HEK293 (cell line): ENCODE measurements around the gene ARF4.

Experiments used
- CTCF ChIA-PET: fragments of 350-600 bp; formaldehyde crosslinking; extraction: SDS; loops from one replicate; lab custom pipeline; 2021; ENCODE audit warnings: antibody characterized with exemption; lab: Yijun Ruan, JAX
- POLR2A ChIA-PET: fragments of 300-600 bp; formaldehyde crosslinking; extraction: SDS; loops from one replicate; lab custom pipeline; 2020; ENCODE audit warnings: antibody characterized with exemption, inconsistent platforms; lab: Yijun Ruan, JAX
- H3K27ac ChIP-seq: fragments of 200-500 bp; sonication (Bioruptor generic); 2 replicates; pipeline ENCODE4 v1.5.1; 2014; ENCODE audit warnings: low read depth, low read length, control low read depth, inconsistent platforms; ENCODE audit errors: extremely low read depth
- H3K36me3 ChIP-seq, 2 experiments: fragments of 200-500 bp in 1 of 2; sonication (Bioruptor generic) in 1 of 2; 1 replicate in 1 of 2; 2 replicates in 1 of 2; pipeline ENCODE4 v1.5.1; 2014 to 2017; ENCODE audit warnings: inconsistent platforms in 2 of 2, low read length in 2 of 2; ENCODE audit not compliant: control insufficient read depth in 2 of 2, insufficient read depth in 1 of 2
- H3K4me1 ChIP-seq: fragments of 200-500 bp; sonication (Bioruptor generic); 2 replicates; pipeline ENCODE4 v1.5.1; 2014; ENCODE audit warnings: mild to moderate bottlenecking, low read length, inconsistent platforms; ENCODE audit not compliant: control insufficient read depth, insufficient read depth
- H3K4me3 ChIP-seq: 2 replicates; pipeline ENCODE4 v1.5.1; 2011; ENCODE audit warnings: low read depth, mild to moderate bottlenecking, control low read depth, low read length, moderate library complexity
- H3K9me3 ChIP-seq: fragments of 200-500 bp; sonication (Bioruptor generic); 2 replicates; pipeline ENCODE4 v1.5.1; 2014; ENCODE audit warnings: low read depth, low read length, inconsistent platforms; ENCODE audit not compliant: control insufficient read depth, insufficient read depth
- EGR2 ChIP-seq: fragments of 450-650 bp; formaldehyde crosslinking; IDR thresholded peaks from 2 replicates; pipeline ENCODE4 v1.5.1; 2016; ENCODE audit warnings: low read depth, missing biosample characterization, missing genetic modification characterization
- GLIS1 ChIP-seq: fragments of 450-650 bp; formaldehyde crosslinking; IDR thresholded peaks from 2 replicates; pipeline ENCODE4 v1.5.1; 2016; ENCODE audit warnings: missing biosample characterization, missing genetic modification characterization
- MYNN ChIP-seq: fragments of 450-650 bp; formaldehyde crosslinking; IDR thresholded peaks from 2 replicates; pipeline ENCODE4 v1.5.1; 2016; ENCODE audit warnings: missing biosample characterization, missing genetic modification characterization, borderline replicate concordance
- RBAK ChIP-seq: fragments of 450-650 bp; formaldehyde crosslinking; IDR thresholded peaks from 2 replicates; pipeline ENCODE4 v1.5.1; 2016; ENCODE audit warnings: missing biosample characterization, missing genetic modification characterization
- SETDB1 ChIP-seq: IDR thresholded peaks from one replicate; pipeline ENCODE4 v1.6.1; 2017; ENCODE audit warnings: mild to moderate bottlenecking, low read length, moderate library complexity, mixed read lengths; ENCODE audit not compliant: insufficient read length
- ZBTB48 ChIP-seq: fragments of 450-650 bp; formaldehyde crosslinking; IDR thresholded peaks from 2 replicates; pipeline ENCODE4 v1.5.1; 2016; ENCODE audit warnings: missing biosample characterization, missing genetic modification characterization
- ZFHX2 ChIP-seq: fragments of 450-650 bp; formaldehyde crosslinking; conservative IDR thresholded peaks from 2 replicates; pipeline ENCODE4 v1.5.1; 2016; ENCODE audit warnings: missing biosample characterization, missing genetic modification characterization
- ZNF140 ChIP-seq: fragments of 450-650 bp; formaldehyde crosslinking; IDR thresholded peaks from 2 replicates; pipeline ENCODE4 v1.5.1; 2016; ENCODE audit warnings: missing biosample characterization, missing genetic modification characterization
- ZNF146 ChIP-seq: fragments of 450-650 bp; formaldehyde crosslinking; IDR thresholded peaks from 2 replicates; pipeline ENCODE4 v1.5.1; 2016; ENCODE audit warnings: missing biosample characterization, missing genetic modification characterization
- ZNF169 ChIP-seq: fragments of 450-650 bp; formaldehyde crosslinking; IDR thresholded peaks from 2 replicates; pipeline ENCODE4 v1.5.1; 2016; ENCODE audit warnings: missing biosample characterization, missing genetic modification characterization
- ZNF2 ChIP-seq: fragments of 450-650 bp; formaldehyde crosslinking; IDR thresholded peaks from 2 replicates; pipeline ENCODE4 v1.5.1; 2016; ENCODE audit warnings: missing biosample characterization, missing genetic modification characterization
- ZNF248 ChIP-seq: fragments of 450-650 bp; formaldehyde crosslinking; IDR thresholded peaks from 2 replicates; pipeline ENCODE4 v1.5.1; 2017; ENCODE audit warnings: missing biosample characterization, missing genetic modification characterization
- ZNF292 ChIP-seq: fragments of 450-650 bp; formaldehyde crosslinking; IDR thresholded peaks from 2 replicates; pipeline ENCODE4 v1.5.1; 2016; ENCODE audit warnings: low read depth, missing biosample characterization, missing genetic modification characterization, borderline replicate concordance
- ZNF366 ChIP-seq: fragments of 450-650 bp; formaldehyde crosslinking; conservative IDR thresholded peaks from 2 replicates; pipeline ENCODE4 v1.5.1; 2016; ENCODE audit warnings: missing biosample characterization, missing genetic modification characterization
- ZNF37A ChIP-seq: fragments of 450-650 bp; IDR thresholded peaks from 2 replicates; pipeline ENCODE4 v1.5.1; 2018; ENCODE audit warnings: missing biosample characterization, missing genetic modification characterization
- ZNF394 ChIP-seq: fragments of 450-650 bp; formaldehyde crosslinking; IDR thresholded peaks from 2 replicates; pipeline ENCODE4 v1.5.1; 2016; ENCODE audit warnings: missing biosample characterization, missing genetic modification characterization, mild to moderate bottlenecking, moderate library complexity, borderline replicate concordance
- ZNF785 ChIP-seq: fragments of 450-650 bp; formaldehyde crosslinking; IDR thresholded peaks from 2 replicates; pipeline ENCODE4 v1.5.1; 2016; ENCODE audit warnings: missing biosample characterization, missing genetic modification characterization
- ZXDB ChIP-seq: fragments of 450-650 bp; formaldehyde crosslinking; IDR thresholded peaks from 2 replicates; pipeline ENCODE4 v1.5.1; 2016; ENCODE audit warnings: missing biosample characterization, missing genetic modification characterization
- TF ChIP-seq, protein P1 (sequence below): fragments of 450-650 bp; formaldehyde crosslinking; IDR thresholded peaks from 2 replicates; pipeline ENCODE4 v1.5.1; 2016; ENCODE audit warnings: missing biosample characterization, missing genetic modification characterization
- TF ChIP-seq, protein P2 (sequence below): fragments of 450-650 bp; formaldehyde crosslinking; IDR thresholded peaks from 2 replicates; pipeline ENCODE4 v1.5.1; 2016; ENCODE audit warnings: missing biosample characterization, missing genetic modification characterization
- TF ChIP-seq, protein P3 (sequence below): fragments of 450-650 bp; formaldehyde crosslinking; IDR thresholded peaks from 2 replicates; pipeline ENCODE4 v1.5.1; 2016; ENCODE audit warnings: missing biosample characterization, missing genetic modification characterization
- TF ChIP-seq, protein P4 (sequence below): fragments of 450-650 bp; IDR thresholded peaks from 2 replicates; pipeline ENCODE4 v1.5.1; 2018; ENCODE audit warnings: missing biosample characterization, missing genetic modification characterization

Gene ARF4

DNA sequence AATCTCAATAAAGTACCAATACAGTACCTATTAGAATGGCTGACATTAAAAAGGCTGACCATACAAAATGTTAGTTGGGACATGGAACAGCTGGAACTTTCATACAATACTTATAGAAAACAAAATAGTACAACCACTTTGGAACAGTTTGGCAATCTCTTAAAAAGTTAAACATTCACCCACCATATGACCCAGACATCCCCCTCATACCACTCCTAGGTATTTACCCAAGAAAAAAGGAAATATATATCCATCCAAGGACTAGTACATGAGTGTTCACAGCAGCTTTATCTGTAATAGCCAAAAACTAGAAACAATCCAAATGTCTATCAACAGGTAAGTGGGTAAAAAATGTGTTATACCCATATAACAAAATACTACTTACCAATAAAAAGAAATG, 25.2 kb upstream of the ARF4 start:
- ChIA-PET POLR2A (no interaction called here), CTCF (interaction anchor here (0.7 kb wide), 1 partner anchor 113 kb away, joined by 3 read pairs; no protein-coding TSS in a partner anchor)
- TF ChIP-seq, protein P1, sequence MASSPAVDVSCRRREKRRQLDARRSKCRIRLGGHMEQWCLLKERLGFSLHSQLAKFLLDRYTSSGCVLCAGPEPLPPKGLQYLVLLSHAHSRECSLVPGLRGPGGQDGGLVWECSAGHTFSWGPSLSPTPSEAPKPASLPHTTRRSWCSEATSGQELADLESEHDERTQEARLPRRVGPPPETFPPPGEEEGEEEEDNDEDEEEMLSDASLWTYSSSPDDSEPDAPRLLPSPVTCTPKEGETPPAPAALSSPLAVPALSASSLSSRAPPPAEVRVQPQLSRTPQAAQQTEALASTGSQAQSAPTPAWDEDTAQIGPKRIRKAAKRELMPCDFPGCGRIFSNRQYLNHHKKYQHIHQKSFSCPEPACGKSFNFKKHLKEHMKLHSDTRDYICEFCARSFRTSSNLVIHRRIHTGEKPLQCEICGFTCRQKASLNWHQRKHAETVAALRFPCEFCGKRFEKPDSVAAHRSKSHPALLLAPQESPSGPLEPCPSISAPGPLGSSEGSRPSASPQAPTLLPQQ (tag by site-specific recombination) = no peak
- TF ChIP-seq MYNN (tag by site-specific recombination) (no peak), SETDB1 (no peak), ZBTB48 (tag by site-specific recombination) (no peak), ZNF169 (no peak), ZNF292 (tag by site-specific recombination) (no peak), ZNF785 (no peak), RBAK (tag by site-specific recombination) (no peak), GLIS1 (tag by site-specific recombination) (no peak), ZNF366 (tag by site-specific recombination) (no peak)
- TF ChIP-seq, protein P2, sequence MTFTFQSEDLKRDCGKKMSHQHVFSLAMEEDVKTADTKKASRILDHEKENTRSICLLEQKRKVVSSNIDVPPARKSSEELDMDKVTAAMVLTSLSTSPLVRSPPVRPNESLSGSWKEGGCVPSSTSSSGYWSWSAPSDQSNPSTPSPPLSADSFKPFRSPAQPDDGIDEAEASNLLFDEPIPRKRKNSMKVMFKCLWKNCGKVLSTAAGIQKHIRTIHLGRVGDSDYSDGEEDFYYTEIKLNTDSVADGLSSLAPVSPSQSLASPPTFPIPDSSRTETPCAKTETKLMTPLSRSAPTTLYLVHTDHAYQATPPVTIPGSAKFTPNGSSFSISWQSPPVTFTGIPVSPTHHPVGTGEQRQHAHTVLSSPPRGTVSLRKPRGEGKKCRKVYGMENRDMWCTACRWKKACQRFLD (tag by site-specific recombination) = no peak
- no peak overlapping the region for H3K27ac ChIP-seq
- no peaks in the 10 kb centered on the region for H3K4me1 ChIP-seq
- no peak overlapping the region for H3K4me3 ChIP-seq
- H3K36me3 ChIP-seq = peaks cover 11 to 35% of the 10 kb centered on the region in 2 experiments
- H3K9me3 ChIP-seq = no peaks in the 10 kb centered on the region

DNA sequence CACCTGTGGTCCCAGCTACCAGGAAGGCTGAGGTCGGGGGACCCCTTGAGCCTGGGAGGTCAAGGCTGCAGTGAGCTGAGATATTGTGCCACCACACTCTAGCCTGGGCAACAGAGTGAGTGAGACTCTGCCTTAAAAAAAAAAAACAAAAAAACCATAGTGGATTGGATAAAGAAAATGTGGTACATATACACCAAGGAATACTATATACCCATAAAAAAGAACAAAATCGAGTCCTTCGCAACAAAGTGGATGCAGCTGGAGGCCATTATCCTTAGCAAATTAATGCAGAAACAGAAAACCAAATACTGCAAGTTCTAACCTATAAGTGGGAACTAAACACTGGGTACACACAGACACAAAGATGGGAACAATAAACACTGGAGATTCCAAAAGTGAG, 20.6 kb upstream of the ARF4 start:
- H3K27ac ChIP-seq = no peak overlapping the region
- CTCF ChIA-PET = no interaction called here
- no peaks in the 10 kb centered on the region for H3K9me3 ChIP-seq
- H3K4me3 ChIP-seq = no peak overlapping the region
- H3K4me1 ChIP-seq = no peaks in the 10 kb centered on the region
- TF ChIP-seq ZFHX2 (tag by site-specific recombination) (no peak), ZNF394 (tag by site-specific recombination) (no peak), ZNF248 (tag by site-specific recombination) (no peak), ZNF140 (tag by site-specific recombination) (no peak), ZNF146 (peak; percentile 87), SETDB1 (no peak)
- TF ChIP-seq, protein P3, sequence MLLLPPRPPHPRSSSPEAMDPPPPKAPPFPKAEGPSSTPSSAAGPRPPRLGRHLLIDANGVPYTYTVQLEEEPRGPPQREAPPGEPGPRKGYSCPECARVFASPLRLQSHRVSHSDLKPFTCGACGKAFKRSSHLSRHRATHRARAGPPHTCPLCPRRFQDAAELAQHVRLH (tag by site-specific recombination) = peak; percentile 48; the same call in 1 of the 2 replicates
- H3K36me3 ChIP-seq = peaks cover 0 to 6% of the 10 kb centered on the region in 2 experiments; a peak in 2 of 3 replicates
- POLR2A ChIA-PET = interaction anchor here (0.6 kb wide), 1 partner anchor 73 kb away, joined by 3 read pairs; no protein-coding TSS in a partner anchor

DNA sequence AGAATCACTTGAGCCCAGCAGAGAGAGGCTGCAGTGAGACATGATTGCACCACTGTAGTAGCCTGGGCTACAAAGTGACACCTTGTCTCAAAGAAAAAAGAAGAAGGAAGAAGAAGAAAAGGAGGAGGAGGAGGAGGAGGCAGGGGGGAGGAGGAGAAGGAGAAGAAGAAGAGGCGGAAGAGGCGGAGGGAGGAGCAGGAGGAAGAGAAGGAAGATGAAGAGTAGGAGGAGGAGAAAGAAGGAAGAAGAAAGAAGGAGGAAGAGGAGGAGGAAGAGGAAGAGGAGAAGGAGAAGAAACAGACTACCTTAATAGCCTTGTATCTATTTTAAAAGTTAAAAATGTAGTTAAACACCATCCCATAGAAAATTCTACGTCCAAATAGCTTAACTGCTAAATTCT, 19.1 kb upstream of the ARF4 start:
- ChIA-PET CTCF (no interaction called here), POLR2A (no interaction called here)
- no peaks in the 10 kb centered on the region for H3K4me1 ChIP-seq
- H3K4me3 ChIP-seq = no peak overlapping the region
- no peak for TF ChIP-seq ZNF37A
- TF ChIP-seq ZXDB (tag by site-specific recombination) = no peak
- TF ChIP-seq ZNF366 (tag by site-specific recombination) = peak; percentile 74
- no peak for TF ChIP-seq ZNF2 (tag by site-specific recombination)
- TF ChIP-seq ZFHX2 (tag by site-specific recombination) = peak; percentile 45
- TF ChIP-seq, protein P4, sequence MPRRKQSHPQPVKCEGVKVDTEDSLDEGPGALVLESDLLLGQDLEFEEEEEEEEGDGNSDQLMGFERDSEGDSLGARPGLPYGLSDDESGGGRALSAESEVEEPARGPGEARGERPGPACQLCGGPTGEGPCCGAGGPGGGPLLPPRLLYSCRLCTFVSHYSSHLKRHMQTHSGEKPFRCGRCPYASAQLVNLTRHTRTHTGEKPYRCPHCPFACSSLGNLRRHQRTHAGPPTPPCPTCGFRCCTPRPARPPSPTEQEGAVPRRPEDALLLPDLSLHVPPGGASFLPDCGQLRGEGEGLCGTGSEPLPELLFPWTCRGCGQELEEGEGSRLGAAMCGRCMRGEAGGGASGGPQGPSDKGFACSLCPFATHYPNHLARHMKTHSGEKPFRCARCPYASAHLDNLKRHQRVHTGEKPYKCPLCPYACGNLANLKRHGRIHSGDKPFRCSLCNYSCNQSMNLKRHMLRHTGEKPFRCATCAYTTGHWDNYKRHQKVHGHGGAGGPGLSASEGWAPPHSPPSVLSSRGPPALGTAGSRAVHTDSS = peak; percentile 84
- peak; percentile 86 for TF ChIP-seq EGR2 (tag by site-specific recombination)
- H3K27ac ChIP-seq = no peak overlapping the region
- H3K9me3 ChIP-seq = no peaks in the 10 kb centered on the region
- no peaks in the 10 kb centered on the region; a peak in 1 of 3 replicates for H3K36me3 ChIP-seq
